ENCODE results near the gene SAMD11.

- TF ChIP-seq CTCF (IDR thresholded peaks at IDR 0.05; ENCODE audit: insufficient read depth, low read depth, low read length) (no peak), EZH2 (IDR thresholded peaks at IDR 0.05; ENCODE audit: insufficient read depth, low read length) (no peak)
Measured at GRCh38 chr1:947958-948357, 24.2 kb downstream of the SAMD11 start.

Data from astrocyte (in vitro differentiated cells and primary cell).